ENCODE data around the gene ACOXL. TPM values are rescaled to one million over a fixed set of nuclear protein-coding genes. Genes with fewer than 3 reads are reported as not detected.

Gene ACOXL
- total RNA-seq, 1 donor from 2014 or later = 1.2 TPM

DNA sequence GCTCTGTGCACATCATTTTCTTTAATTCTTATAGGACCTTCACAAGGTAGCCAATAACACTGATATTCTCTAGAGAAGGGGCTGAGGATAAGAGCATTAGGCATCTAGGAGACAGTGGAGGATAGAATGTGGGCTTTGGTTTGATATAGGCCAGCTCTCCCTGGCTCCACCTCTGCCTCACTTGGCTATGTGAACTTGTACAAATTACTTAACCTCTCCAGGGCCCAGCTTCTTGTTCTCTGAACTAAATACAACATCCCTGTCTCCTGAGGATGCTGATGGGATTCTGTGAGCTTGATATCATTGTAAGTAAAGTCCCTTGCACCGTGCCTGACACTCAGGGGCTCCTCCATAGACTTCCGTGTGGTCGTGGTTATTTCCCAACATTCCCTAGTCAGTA is 87.3 kb downstream of the ACOXL start:
- intact Hi-C loops (cut with micrococcal nuclease) = loop anchor here (10.0 kb wide), 1 partner anchor 125 kb away; no protein-coding TSS in a partner anchor

DNA sequence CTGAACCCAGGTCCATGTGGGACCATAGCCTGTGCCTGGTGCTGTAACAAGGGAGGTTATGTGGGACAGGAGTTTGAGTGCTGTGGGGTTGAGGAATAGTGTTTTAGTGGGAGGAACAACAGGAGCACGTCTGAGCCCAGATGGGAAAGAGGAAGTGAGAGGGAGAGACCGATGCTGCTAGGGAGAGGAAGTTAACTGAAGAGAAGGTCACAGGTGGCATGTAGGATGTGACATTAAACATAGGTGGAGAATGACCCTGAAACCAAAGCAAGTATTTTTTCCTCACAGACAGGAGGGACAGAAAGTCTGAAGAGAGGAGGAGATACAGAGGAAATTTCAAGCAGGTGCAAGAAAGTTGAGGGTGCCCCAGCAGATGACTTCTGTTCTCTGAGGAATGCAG is 87.8 kb downstream of the ACOXL start:
- intact Hi-C loops (cut with micrococcal nuclease) = no loop called here

DNA sequence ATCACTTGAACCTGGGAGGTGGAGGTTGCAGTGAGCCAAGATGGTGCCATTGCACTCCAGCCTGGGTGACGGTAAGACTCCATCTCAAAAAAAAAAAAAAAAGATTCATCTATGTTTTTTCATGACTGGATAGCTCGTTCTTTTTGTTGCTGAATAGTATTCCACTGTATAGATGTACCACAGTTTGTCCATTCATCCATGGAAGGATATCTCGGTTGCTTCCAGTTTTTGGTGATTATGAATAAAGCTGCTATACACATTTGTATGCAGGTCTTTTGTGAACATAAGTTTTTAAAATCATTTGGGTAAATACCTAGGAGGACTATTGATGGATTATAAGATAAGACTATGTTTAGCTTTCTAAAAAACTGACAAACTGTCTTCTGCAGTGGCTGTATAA is 90.8 kb downstream of the ACOXL start:
- intact Hi-C loops (cut with micrococcal nuclease) = no loop called here

DNA sequence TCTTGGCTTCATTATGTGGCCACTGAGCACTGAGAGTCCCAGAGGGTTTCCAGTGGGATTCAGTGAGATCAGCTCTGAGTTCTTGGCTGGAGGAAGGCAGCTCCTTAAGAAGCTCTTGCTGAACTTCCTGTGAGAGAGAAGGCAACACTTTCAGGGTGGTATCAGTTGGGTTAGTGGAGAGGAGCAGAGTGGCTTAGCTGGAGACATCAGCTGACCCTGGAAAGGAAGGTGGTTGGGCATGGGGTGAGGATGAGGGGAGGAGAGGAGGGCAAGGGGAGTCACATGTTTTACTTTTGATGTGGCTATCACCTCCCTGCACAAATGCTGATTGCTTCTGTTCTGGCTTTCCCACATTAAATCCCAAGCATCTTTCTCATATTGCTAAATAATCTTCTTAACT is 95.1 kb downstream of the ACOXL start:
- intact Hi-C loops (cut with micrococcal nuclease) = no loop called here

DNA sequence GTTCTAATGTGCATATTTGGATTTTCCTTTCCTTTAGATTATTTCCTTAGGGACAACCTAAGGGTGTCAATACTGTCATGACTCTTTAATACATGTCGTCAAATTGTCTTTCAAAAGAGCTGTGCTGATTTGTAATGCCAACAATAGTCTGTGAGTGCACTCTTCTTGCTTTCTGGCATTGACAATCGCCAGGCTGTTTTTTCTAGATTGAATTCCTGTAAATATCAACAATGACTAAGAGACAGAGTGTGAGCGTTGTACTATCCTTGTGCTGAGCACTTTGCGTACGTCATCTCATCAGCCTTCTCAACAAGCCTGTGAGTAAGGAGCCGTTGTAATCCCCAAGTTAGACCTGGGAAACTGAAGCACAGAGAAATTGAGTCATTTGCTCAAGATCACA is 96.0 kb downstream of the ACOXL start:
- intact Hi-C loops (cut with micrococcal nuclease) = no loop called here

DNA sequence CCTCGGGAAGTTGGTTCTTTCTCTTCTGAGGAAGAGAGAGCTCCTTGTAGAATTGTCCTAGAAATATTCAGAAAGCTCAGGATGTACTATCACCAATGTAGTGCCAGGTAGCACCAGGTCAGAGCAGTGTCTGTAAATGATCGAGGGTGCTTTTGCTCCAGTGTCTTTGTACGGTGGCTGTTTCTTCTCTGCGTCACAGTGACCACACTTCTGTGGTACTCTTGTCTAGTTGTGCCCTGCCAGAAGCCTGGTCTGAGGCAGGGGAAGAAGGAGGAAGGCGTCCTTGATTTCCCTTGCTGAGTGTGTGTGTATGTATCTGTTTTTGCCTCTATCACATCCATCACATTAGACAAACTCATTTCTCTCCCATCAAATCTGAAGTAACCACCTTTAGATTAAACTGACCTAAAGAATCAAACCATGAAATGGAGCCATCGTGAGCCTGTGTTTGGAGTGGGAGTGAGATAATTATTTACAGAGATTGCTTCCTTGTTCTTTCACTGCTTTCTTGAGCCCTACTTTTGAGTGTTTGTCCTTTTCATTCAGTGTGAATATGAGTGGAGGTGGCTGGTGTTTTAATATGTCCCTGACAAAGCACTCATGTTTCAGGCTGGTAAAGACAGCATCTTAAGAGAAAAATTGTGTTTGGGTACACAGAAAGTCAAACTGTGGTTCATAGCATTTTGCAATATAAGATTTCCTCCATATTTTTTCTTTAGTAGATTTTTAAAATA is 97.2 kb downstream of the ACOXL start:
- intact Hi-C loops (cut with micrococcal nuclease) = no loop called here

DNA sequence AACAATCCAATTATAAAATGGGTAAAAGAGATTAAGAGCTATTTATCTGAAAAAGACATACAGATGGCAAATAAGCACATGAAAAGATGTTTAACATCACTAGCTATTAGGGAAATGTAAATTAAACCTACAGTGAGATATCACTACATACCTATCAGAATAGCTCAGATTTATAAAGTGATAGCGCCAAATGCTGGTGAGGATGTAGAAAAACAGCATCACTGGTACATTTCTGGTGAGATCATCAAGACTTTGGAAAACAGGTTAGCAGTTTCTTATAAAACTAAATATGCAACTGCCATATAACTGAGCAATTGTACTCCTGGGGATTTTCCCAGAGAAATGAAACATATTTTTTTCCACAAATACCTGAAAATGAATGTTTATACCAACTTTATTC is 100.4 kb downstream of the ACOXL start:
- intact Hi-C loops (cut with micrococcal nuclease) = no loop called here

DNA sequence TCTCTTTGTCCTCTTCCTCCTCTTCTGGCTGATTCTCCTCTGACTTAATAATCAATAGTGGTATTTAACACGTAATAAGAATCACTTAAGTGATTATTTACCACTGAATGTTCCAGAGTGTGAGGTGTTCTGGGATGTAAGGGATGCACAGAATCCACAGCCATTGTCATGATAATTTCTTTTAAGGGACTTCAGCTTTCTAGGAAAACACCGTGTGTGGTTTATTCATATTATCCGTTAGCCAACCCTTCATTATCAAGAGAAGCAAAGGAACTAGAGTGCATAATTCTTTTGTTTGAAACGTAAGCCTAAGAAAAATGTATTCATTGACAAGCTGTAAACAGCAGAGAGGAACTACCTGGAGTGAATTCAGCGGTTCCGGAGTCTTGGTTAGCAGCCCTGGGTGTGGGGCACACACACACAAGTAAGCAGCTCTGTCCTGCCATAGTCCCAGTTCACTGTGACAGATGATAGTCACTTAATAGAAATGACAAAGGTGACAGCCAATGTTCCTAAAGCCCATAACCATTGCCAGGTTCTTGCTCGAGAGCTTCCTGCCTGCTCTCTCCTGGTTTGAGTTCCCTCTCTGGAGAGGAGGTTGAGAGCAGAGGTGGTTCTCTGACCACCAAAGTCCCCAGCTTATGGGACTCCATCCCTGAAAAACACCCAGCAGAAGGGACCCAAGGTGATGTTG is 101.9 kb downstream of the ACOXL start:
- intact Hi-C loops (cut with micrococcal nuclease) = no loop called here

DNA sequence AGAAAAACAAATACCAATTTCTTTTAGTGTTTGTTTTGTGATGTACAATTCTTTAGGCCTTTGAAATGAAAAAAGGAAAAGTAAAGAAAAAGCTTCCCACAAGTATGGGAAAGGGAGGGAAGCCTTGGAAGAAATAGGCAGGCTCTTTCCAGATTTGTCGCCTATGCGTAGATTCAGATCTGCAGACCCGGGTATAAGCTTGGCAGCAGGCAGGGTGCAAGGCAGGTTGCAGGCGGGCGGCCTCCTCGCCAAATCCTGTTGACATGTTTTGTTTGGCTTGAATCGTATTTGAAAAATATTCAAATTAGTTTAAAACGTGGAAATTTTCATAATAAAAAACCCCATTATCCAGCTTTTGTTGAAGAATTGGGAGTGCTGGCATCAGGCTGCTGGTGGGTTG is 104.3 kb downstream of the ACOXL start:
- intact Hi-C loops (cut with micrococcal nuclease) = no loop called here

DNA sequence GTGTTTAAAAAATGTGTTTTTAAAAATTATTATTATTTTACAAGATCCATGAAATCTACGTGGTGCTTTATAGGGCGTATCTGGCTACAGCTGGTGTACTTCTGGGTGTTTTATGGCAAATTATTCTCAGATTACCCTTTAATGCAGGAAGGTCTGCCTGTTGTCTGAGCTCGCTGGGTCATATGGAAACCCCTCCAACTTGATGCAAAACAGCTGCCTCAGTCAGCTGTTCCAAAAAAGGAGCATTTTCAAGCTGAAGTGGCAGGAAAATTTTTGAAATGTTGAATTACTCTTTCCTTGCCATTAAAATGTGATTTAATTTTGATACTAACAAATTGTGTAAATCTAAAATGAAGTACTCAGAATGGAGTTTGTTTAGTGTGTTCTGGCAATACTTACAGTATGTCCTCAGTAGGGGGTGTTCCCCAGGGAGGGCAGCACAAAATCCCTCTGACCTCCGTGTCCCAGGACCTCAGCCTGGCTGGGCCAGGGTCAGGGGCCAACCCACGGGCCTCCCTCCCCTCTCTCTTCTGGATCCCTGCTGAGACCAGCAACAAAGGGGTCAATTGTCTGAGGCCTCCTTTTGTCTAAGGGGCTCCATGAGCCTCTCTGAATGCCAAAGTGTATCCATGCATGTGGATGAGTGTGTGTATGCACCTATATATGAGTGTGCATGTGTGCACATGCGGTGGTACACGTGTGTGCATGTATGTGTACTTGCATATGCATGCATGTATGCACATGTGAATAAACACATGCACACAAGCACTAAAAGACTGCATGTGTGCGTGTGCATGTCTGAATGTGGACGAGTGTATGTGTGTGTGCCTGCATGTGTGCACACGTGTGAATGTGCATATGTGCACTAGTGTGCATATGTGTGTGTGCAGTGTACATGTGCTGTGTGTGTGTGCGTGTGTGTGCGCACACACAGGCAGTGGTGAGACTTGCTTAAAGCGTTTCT is 105.4 kb downstream of the ACOXL start:
- intact Hi-C loops (cut with micrococcal nuclease) = no loop called here

DNA sequence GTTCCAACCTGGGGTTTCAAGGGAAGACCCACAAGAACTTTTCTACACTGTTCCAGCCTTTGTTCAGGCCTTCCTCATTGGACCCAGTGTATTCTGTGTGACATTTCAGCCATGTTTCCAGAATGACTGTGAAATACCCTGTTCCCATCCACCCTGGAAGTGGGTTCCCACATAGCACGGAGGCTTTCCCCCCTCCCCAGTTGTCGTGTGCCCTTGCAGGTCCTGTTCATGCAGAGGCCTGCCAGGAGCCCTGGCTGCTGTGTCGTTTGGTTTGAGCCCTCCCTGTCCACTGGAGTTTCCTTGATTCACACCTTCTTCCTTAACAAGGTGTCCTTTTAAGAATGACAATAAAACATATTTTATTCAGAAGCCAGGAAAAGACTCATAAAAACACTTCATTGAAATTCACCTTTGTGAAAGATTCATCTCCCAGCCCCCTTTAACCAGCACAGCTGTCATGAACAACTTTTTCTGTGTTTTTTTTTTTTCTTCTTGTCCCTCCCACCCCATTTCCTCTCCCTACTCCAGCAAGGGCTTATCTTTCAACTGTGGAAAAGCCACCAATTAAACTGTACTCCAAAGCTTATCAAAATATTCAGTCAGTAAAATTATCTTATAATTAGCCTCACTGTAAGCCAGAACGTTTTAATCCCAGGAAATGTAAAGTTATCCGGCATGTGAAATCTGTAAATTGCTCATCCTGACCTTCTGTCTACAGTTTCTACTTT is 106.4 kb downstream of the ACOXL start:
- intact Hi-C loops (cut with micrococcal nuclease) = no loop called here

DNA sequence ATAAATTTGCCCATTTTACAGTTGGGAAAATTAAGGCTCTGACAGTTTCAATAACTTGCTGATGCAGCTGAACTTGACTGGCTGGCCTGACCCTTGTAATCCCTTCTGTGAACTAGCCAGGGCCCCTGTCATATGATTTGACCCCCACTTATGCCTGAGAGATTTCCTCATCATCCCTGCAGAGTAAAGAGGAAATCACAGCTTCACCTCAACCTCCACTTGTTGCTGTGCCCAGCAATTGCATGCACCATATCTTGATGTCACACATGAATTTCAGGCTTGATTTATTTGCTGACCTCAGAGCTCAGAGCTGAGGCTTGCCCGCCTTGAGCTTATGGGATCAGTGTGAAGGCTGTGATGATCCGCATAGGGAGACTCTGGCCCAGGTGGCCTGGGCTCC is 108.1 kb downstream of the ACOXL start:
- intact Hi-C loops (cut with micrococcal nuclease) = no loop called here

DNA sequence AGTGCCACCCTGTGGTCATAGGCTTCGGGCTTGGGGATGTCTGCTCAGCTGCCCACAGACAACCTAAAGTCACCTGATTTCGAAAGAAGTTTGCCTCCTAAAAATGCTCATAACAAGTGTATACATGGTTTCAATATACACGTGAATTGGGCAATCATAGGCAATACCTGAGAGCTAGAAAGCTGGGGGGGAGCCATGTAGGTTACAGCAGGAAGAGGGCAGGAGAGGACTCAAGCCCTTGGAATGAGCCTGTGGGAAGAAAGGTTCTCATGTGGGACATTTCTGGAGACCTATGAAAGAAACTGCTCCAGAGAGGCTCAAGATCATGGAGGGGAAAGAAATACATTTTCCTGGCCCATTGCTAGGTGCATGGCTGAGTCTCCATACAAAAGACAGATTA is 109.7 kb downstream of the ACOXL start:
- intact Hi-C loops (cut with micrococcal nuclease) = no loop called here

DNA sequence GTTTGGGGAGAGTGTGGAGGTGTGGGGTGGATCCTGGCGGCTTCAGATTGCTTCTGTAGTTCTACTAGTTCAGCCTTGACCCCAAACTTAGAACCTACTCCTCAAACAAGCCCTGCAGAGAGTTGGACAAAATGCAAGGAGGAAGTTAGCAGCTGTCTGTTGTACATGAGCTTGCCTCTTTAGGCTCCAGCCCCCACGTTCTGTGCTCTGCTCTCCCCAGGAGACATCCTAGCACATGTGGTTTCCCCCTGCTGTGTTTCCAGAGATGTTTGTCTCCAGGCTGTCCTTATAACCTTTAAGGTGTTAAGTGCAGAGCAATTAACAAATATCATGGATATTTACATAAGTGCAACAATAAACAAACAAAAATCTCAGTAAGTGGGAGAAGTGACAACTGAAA is 111.1 kb downstream of the ACOXL start:
- intact Hi-C loops (cut with micrococcal nuclease) = no loop called here

DNA sequence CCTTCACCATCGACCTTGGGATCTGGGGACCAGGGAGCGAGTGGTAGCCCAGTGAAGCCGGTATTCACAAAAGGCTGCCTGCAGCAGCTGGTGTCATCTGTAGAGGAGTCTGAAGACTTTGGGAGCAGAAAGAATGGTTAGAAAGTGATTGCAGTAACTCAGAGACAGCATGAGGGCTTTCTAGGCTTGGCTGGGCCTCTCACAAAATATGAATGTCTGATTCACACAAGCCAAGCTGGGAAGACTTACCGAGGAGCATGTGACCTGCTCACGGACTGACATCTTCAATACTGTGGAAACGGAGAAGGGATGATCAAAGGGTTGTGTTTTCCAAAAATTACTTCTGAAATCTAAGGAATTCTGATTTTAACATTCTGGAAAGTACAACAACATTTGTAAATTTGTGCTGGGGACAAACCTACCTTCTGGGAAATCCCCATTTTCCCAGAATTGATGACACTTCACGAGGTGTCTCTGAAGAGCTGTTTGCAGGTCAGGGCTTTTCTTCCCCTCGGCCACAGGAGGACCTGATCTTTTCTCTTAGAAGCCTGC is 111.7 kb downstream of the ACOXL start:
- intact Hi-C loops (cut with micrococcal nuclease) = no loop called here

DNA sequence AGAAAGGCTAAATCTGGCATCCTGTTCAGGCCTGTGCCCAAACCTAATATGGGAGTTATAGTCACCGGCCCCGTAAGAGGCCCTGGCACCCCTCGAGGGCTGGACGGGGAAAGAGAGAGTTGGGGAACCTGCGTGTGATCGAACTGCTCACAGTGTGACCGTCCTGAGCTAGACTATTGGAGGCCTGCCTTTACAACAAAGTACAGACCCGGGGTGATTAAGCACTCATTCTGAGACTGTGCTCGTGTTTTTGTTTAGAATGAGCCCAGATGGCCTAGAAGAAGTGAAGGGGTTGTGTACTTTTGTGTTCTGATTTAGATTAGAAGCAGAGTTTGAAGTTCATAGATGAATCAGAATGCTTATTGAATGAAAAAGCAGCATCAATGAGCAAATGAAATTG is 115.3 kb downstream of the ACOXL start:
- intact Hi-C loops (cut with micrococcal nuclease) = loop anchor here (1.0 kb wide), 3 partner anchors 11 to 36 kb away; no protein-coding TSS in a partner anchor

DNA sequence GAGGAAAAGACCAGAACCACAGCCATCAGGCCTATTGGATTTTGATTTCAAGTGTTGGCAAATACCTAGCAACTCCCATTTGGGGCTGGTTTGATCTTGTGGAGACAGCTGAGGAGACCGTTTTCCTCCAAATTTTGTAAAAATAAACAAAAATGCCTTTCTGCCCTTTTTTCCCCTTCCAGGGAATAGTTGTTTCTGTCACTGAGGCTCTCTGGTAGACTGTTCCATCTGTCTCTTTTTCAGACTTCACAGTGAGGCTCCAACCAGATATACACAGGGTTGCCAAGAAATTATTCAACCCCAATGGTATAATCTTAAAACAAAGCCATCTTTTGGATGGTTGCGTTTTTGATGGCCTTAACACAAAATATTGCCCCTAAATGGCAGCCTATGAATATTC is 115.7 kb downstream of the ACOXL start:
- intact Hi-C loops (cut with micrococcal nuclease) = no loop called here

DNA sequence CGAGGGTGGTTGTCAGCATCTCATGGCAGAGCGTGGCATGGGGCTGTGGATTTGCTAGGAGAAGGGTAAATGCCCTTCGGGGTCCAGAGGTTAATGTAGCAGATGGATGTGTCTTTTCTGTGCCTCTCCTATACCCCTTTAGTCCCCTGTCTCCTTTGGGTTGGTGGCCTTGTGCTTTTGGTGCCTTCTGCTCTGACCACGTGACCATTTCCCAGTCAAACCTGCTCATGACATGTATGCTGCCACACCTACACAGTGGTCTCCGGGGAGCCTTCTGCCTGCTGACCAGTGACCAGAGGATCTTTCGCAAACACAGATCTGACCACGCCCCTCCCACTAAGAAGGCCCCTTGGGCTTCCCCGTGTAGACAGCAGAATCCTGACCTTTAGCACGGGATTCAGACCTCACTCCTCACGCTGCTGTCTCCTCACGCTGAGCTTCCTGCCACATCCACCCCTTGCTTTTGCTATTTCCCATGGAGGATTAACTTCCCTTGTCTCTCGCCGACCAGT is 116.2 kb downstream of the ACOXL start:
- intact Hi-C loops (cut with micrococcal nuclease) = no loop called here

DNA sequence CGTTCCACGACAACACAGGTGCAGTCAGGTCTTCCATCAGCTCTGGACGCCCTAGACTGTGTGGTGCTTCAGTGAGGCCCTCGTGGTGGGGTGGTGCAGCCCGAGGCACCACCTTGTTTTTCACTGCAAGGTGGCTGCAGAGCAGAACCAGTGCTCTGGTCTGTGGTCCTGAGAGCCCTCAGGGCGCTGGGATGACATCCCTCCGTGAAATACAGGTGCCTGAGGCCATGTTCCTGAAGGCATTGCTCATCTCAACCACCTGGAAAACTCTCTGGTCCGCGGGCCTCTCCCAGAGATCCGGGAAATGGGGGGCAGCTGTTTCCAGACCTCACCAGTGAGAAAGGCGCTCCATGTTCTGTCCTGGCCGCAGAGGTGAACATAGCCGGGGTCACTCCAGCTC is 119.2 kb downstream of the ACOXL start:
- intact Hi-C loops (cut with micrococcal nuclease) = loop anchor here (5.0 to 10.0 kb wide), 2 partner anchors 174 to 853 kb away; partner anchors contain the start of gene BUB1

DNA sequence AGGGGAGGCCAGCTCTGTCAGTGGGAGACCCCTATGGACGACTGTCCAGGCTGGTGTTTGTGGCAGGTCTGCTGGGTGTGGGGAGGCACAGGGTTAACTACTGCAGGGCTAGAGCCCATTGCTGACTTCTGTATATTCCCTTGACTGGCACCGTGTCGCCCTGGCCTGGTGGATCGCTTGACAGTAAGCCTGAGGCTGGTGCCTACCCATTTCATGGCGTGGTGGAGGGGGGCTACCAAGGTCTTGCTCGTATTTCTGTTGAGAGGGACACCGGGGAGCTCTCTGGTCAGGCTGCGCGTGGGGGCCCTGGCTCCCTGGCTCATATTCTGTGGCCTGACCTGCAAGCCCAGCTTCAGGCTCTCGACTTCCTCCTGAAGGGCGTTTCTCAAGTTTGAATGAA is 119.7 kb downstream of the ACOXL start:
- intact Hi-C loops (cut with micrococcal nuclease) = loop anchor here (1.0 to 10.0 kb wide), 4 partner anchors 11 to 853 kb away; partner anchors contain the start of gene BUB1
